Muscle of leg (tissue), 16 donors: ENCODE results near the gene C16orf87. TPM values are rescaled to one million over a fixed set of nuclear protein-coding genes. Genes with fewer than 3 reads are reported as not detected.
A peak's percentile ranks its signal among the peaks of the same experiment; 100 is the strongest.
"Not testable (repeated sequence)": the region's sequence is repeated elsewhere in the genome, so short reads cannot be mapped to it uniquely, and the experiment has no call there.

Experiments
- DNase-seq: peaks from one replicate; pipeline ENCODE4 v3.0.0; 2013
- H3K27ac ChIP-seq: one replicate; pipeline ENCODE4 v1.5.1; 2013; ENCODE audit warnings: mild to moderate bottlenecking, low read length, control low read depth
- H3K27me3 ChIP-seq: one replicate; pipeline ENCODE4 v1.6.1; 2013; ENCODE audit warnings: low read length; ENCODE audit not compliant: control insufficient read depth, insufficient read depth
- H3K36me3 ChIP-seq: one replicate; pipeline ENCODE4 v1.6.1; 2013; ENCODE audit warnings: low read length; ENCODE audit not compliant: control insufficient read depth, insufficient read depth
- H3K4me1 ChIP-seq: one replicate; pipeline ENCODE4 v1.6.1; 2013; ENCODE audit warnings: low read length; ENCODE audit not compliant: control insufficient read depth, insufficient read depth
- H3K4me3 ChIP-seq: one replicate; pipeline ENCODE4 v1.5.1; 2013; ENCODE audit warnings: low read length, control low read depth
- H3K9me3 ChIP-seq: replicated peaks from 2 replicates; pipeline ENCODE4 v1.6.1; 2013; ENCODE audit warnings: low read depth, low read length; ENCODE audit not compliant: control insufficient read depth
- WGBS: methylation state at CpG from one replicate; pipeline ENCODE4 v1.1.5; 2013; ENCODE audit warnings: missing lambda C conversion rate; ENCODE audit not compliant: insufficient coverage; 5-methylcytosine and 5-hydroxymethylcytosine counted together
- long read RNA-seq, 11 donors: transcript quantifications; one replicate each; lab custom pipeline, GENCODE V29; 2026
- polyA plus RNA-seq, 8 donors: library from polyadenylated mRNA; unstranded; fragments of 120-200 nt; gene quantifications; one replicate each; pipeline versions ENCODE4 v1.2.1 to v1.2.3, GENCODE V29; 2013; ENCODE audit warnings: inconsistent platforms in 1 of 8, low replicate concordance in 1 of 8; ENCODE audit not compliant: insufficient read length in 8 of 8, insufficient read depth in 1 of 8
- total RNA-seq: library from RNA; stranded (reverse); fragments of 120-200 nt; gene quantifications from one replicate; pipeline ENCODE4 v1.2.4, GENCODE V29; 2013

C16orf87 gene
- total RNA-seq (19.3 TPM), polyA plus RNA-seq (10 to 100 TPM; 21.5 to 25.4 (median 22.6) TPM)
- long read RNA-seq, donor 1, full-length matches to known transcripts = 2 of 2 reads
- long read RNA-seq, donor 1, partial matches to known transcripts = 0 of 2 reads
- long read RNA-seq, donor 1, other reads (novel, unspliced or antisense) = 0 of 2 reads
- long read RNA-seq, donor 2, full-length matches to known transcripts = 1 of 1 reads
- long read RNA-seq, donor 2, partial matches to known transcripts = 0 of 1 reads
- long read RNA-seq, donor 2, other reads (novel, unspliced or antisense) = 0 of 1 reads
- long read RNA-seq, donor 3, full-length matches to known transcripts = 11 of 11 reads
- long read RNA-seq, donor 3, partial matches to known transcripts = 0 of 11 reads
- long read RNA-seq, donor 3, other reads (novel, unspliced or antisense) = 0 of 11 reads
- long read RNA-seq, donor 4, full-length matches to known transcripts = 5 of 5 reads
- long read RNA-seq, donor 4, partial matches to known transcripts = 0 of 5 reads
- long read RNA-seq, donor 4, other reads (novel, unspliced or antisense) = 0 of 5 reads
- long read RNA-seq, donor 5, full-length matches to known transcripts = 4 of 4 reads
- long read RNA-seq, donor 5, partial matches to known transcripts = 0 of 4 reads
- long read RNA-seq, donor 5, other reads (novel, unspliced or antisense) = 0 of 4 reads
- long read RNA-seq, donor 6, full-length matches to known transcripts = 11 of 11 reads
- long read RNA-seq, donor 6, partial matches to known transcripts = 0 of 11 reads
- long read RNA-seq, donor 6, other reads (novel, unspliced or antisense) = 0 of 11 reads
- long read RNA-seq, donor 7, full-length matches to known transcripts = 10 of 10 reads
- long read RNA-seq, donor 7, partial matches to known transcripts = 0 of 10 reads
- long read RNA-seq, donor 7, other reads (novel, unspliced or antisense) = 0 of 10 reads
- long read RNA-seq, donor 8, full-length matches to known transcripts = 6 of 6 reads
- long read RNA-seq, donor 8, partial matches to known transcripts = 0 of 6 reads
- long read RNA-seq, donor 8, other reads (novel, unspliced or antisense) = 0 of 6 reads
- long read RNA-seq, donor 9, full-length matches to known transcripts = 3 of 3 reads
- long read RNA-seq, donor 9, partial matches to known transcripts = 0 of 3 reads
- long read RNA-seq, donor 9, other reads (novel, unspliced or antisense) = 0 of 3 reads
- long read RNA-seq, donor 10, full-length matches to known transcripts = 17 of 17 reads
- long read RNA-seq, donor 10, partial matches to known transcripts = 0 of 17 reads
- long read RNA-seq, donor 10, other reads (novel, unspliced or antisense) = 0 of 17 reads
- long read RNA-seq, donor 11, transcript C16orf87-201 (4 exons, 1,585 nt) = major isoform, 8 of 8 reads
- long read RNA-seq, donor 11, partial matches to known transcripts = 0 of 8 reads
- long read RNA-seq, donor 11, other reads (novel, unspliced or antisense) = 0 of 8 reads

- Histone ChIP-seq H3K4me1 (peaks cover 3% of the 10 kb centered on the region), H3K36me3 (no peaks in the 10 kb centered on the region), H3K9me3 (no peaks in the 10 kb centered on the region), H3K27ac (peak within 1 kb of the TSS; percentile 96), H3K4me3 (peak within 1 kb of the TSS; percentile 82), H3K27me3 (peaks cover 3% of the 10 kb centered on the region)
- DNase-seq = peak; percentile 97
- WGBS = under 1% methylated on average over 90 of the region's 94 CpGs
Observed at GRCh38 chr16:46830902-46831647, at the start of gene C16orf87. Gene C16orf87 (minus strand): TSS chr16:46831180. CDS start chr16:46831149, 31 bp downstream.

- H3K27me3 ChIP-seq = peaks cover 7% of the 10 kb centered on the region
- H3K36me3 ChIP-seq = no peaks in the 10 kb centered on the region
- no peaks in the 10 kb centered on the region for H3K9me3 ChIP-seq
- H3K4me3 ChIP-seq = no peak overlapping the region
- H3K27ac ChIP-seq = no peak overlapping the region
- no peak for DNase-seq
- 88% methylated on average over 6 of the region's 8 CpGs for WGBS
- no peaks in the 10 kb centered on the region for H3K4me1 ChIP-seq
Observed at GRCh38 chr16:46875243-46875642, 44.3 kb upstream of the C16orf87 start.

- no peak for DNase-seq
- no peaks in the 10 kb centered on the region for H3K27me3 ChIP-seq
- H3K27ac ChIP-seq = no peak overlapping the region
- WGBS = no CpG with 5 or more reads among the region's 3 CpGs
- no peak overlapping the region for H3K4me3 ChIP-seq
- H3K36me3 ChIP-seq = no peaks in the 10 kb centered on the region
- no peaks in the 10 kb centered on the region for H3K4me1 ChIP-seq
- no peaks in the 10 kb centered on the region for H3K9me3 ChIP-seq
Observed at GRCh38 chr16:46873201-46873600, 42.2 kb upstream of the C16orf87 start.

- DNase-seq = peak; percentile 20
- H3K4me1 ChIP-seq = no peaks in the 10 kb centered on the region
- WGBS = 71% methylated on average over 6 of the region's 8 CpGs
- no peak overlapping the region for H3K4me3 ChIP-seq
- no peaks in the 10 kb centered on the region for H3K9me3 ChIP-seq
- H3K27me3 ChIP-seq = no peaks in the 10 kb centered on the region
- no peak overlapping the region for H3K27ac ChIP-seq
- no peaks in the 10 kb centered on the region for H3K36me3 ChIP-seq
Observed at GRCh38 chr16:46871597-46871996, 40.6 kb upstream of the C16orf87 start.

- not testable (repeated sequence) for H3K36me3 ChIP-seq, H3K27me3 ChIP-seq, DNase-seq, H3K9me3 ChIP-seq, H3K27ac ChIP-seq, H3K4me3 ChIP-seq, H3K4me1 ChIP-seq
- 43% methylated on average over 1 of the region's 2 CpGs for WGBS
Observed at GRCh38 chr16:46868891-46869290, 37.9 kb upstream of the C16orf87 start.

GRCh38 chr16:46867486-46867885, 36.5 kb upstream of the C16orf87 start:
- not testable (repeated sequence) for H3K4me3 ChIP-seq, H3K9me3 ChIP-seq, DNase-seq, H3K4me1 ChIP-seq, H3K27ac ChIP-seq, H3K36me3 ChIP-seq, H3K27me3 ChIP-seq
- WGBS = no CpG with 5 or more reads among the region's 2 CpGs

- DNase-seq = no peak
- no peak overlapping the region for H3K27ac ChIP-seq
- 80% methylated on average over 1 of the region's 1 CpG for WGBS
Observed at GRCh38 chr16:46866286-46866685, 35.3 kb upstream of the C16orf87 start.

GRCh38 chr16:46862555-46863447, 31.8 kb upstream of the C16orf87 start:
- Histone ChIP-seq H3K9me3 (no peaks in the 10 kb centered on the region), H3K27me3 (no peaks in the 10 kb centered on the region), H3K36me3 (no peaks in the 10 kb centered on the region), H3K4me1 (peaks cover 5% of the 10 kb centered on the region), H3K4me3 (no peak overlapping the region), H3K27ac (no peak overlapping the region)
- no peak for DNase-seq
- 100% methylated on average over 1 of the region's 16 CpGs for WGBS

More at GRCh38 chr16:46866286-46866685, 35.3 kb upstream of the C16orf87 start:
- Histone ChIP-seq H3K36me3 (no peaks in the 10 kb centered on the region), H3K4me3 (no peak overlapping the region), H3K27me3 (no peaks in the 10 kb centered on the region), H3K4me1 (no peaks in the 10 kb centered on the region), H3K9me3 (no peaks in the 10 kb centered on the region)
